Esophagus muscularis mucosa (tissue), 4 donors: Measurements from ENCODE around the gene ANTXR1.

ENCODE experiments used
- EP300 ChIP-seq: sonication (generic); formaldehyde crosslinking; IDR thresholded peaks from one replicate; pipeline ENCODE4 v1.6.1; 2017; ENCODE audit warnings: antibody characterized with exemption
- POLR2A ChIP-seq: fragments of 450-650 bp; IDR thresholded peaks from one replicate; pipeline ENCODE4 v1.6.1; 2017; ENCODE audit warnings: antibody characterized with exemption, moderate library complexity, mild to moderate bottlenecking, low read depth
- TF ChIP-seq, protein P1 (sequence below), 3 experiments: fragments of 200-600 bp in 2 of 3; fragments of 450-650 bp in 1 of 3; sonication (generic) in 2 of 3; IDR thresholded peaks; one replicate each; pipeline ENCODE4 v1.5.1; 2017 to 2019; ENCODE audit warnings: antibody characterized with exemption in 3 of 3, mild to moderate bottlenecking in 2 of 3, moderate library complexity in 1 of 3

DNA sequence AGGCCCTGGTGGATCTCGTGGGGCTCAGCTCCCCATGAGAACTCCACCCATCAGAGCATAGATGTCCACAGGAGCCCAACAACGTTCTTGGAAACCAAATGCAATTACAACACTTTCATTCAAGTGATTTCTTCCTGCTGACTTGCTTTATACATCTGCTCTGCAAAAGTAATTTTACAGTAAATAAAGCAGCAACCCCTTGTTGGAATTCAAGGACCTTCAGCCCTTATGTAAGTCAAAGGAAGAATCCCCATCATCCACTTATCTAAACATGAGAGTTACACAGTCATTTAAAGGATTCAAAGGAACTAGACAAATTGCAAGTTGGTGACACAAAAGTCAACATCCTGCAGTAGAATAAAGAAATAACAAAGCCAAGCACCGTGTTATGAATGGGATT is 17.1 kb upstream of the ANTXR1 start:
- TF ChIP-seq POLR2A (no peak), EP300 (no peak)
- TF ChIP-seq, protein P1, sequence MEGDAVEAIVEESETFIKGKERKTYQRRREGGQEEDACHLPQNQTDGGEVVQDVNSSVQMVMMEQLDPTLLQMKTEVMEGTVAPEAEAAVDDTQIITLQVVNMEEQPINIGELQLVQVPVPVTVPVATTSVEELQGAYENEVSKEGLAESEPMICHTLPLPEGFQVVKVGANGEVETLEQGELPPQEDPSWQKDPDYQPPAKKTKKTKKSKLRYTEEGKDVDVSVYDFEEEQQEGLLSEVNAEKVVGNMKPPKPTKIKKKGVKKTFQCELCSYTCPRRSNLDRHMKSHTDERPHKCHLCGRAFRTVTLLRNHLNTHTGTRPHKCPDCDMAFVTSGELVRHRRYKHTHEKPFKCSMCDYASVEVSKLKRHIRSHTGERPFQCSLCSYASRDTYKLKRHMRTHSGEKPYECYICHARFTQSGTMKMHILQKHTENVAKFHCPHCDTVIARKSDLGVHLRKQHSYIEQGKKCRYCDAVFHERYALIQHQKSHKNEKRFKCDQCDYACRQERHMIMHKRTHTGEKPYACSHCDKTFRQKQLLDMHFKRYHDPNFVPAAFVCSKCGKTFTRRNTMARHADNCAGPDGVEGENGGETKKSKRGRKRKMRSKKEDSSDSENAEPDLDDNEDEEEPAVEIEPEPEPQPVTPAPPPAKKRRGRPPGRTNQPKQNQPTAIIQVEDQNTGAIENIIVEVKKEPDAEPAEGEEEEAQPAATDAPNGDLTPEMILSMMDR (IDR thresholded peaks at IDR 0.05), result no peak
